WERI-Rb-1 (cell line): Measurements from ENCODE around the gene STK32A.

Experiments used
- DNase-seq: peaks from one replicate; pipeline ENCODE4 v3.0.0-alpha.2; 2020
- H3K27ac ChIP-seq: fragments of 250-450 bp; sonication (Bioruptor Pico); 2 replicates; pipeline ENCODE4 v1.5.1; 2020; ENCODE audit warnings: mild to moderate bottlenecking, moderate library complexity
- H3K27me3 ChIP-seq: fragments of 250-450 bp; sonication (Bioruptor Pico); 2 replicates; pipeline ENCODE4 v1.5.1; 2021; ENCODE audit warnings: mild to moderate bottlenecking, low read depth, moderate library complexity; ENCODE audit not compliant: insufficient read depth, severe bottlenecking
- H3K36me3 ChIP-seq: fragments of 250-450 bp; sonication (Bioruptor Pico); 2 replicates; pipeline ENCODE4 v1.5.1; 2020; ENCODE audit warnings: mild to moderate bottlenecking, moderate library complexity
- H3K4me3 ChIP-seq: 2 replicates; pipeline ENCODE4 v1.5.1; 2011; ENCODE audit warnings: low read depth, mild to moderate bottlenecking, control low read depth, low read length
- H3K9me3 ChIP-seq: fragments of 250-450 bp; sonication (Bioruptor Pico); 2 replicates; pipeline ENCODE4 v1.5.1; 2021; ENCODE audit warnings: mild to moderate bottlenecking, moderate library complexity; ENCODE audit not compliant: severe bottlenecking
- CTCF ChIP-seq: IDR thresholded peaks from 2 replicates; pipeline ENCODE4 v1.5.1; 2011; ENCODE audit warnings: low read depth, mild to moderate bottlenecking, control low read depth, inconsistent platforms, low read length

Gene STK32A

GRCh38 chr5:147390654-147391225 is 155.9 kb downstream of the STK32A start:
- TF ChIP-seq CTCF: no peak
- Histone ChIP-seq H3K9me3 (no peaks in the 10 kb centered on the region), H3K36me3 (peaks cover 51% of the 10 kb centered on the region), H3K27me3 (no peaks in the 10 kb centered on the region), H3K27ac (no peak overlapping the region), H3K4me3 (no peak overlapping the region)
- no peak for DNase-seq

- peak; percentile 70 for TF ChIP-seq CTCF
- peak; percentile 44 for DNase-seq
- Histone ChIP-seq H3K27me3 (no peaks in the 10 kb centered on the region), H3K36me3 (peaks cover 60% of the 10 kb centered on the region), H3K27ac (no peak overlapping the region), H3K4me3 (no peak overlapping the region), H3K9me3 (no peaks in the 10 kb centered on the region)
Observed at GRCh38 chr5:147391781-147392180, 157.0 kb downstream of the STK32A start.

- peak; percentile 41 for DNase-seq
- Histone ChIP-seq H3K27me3 (no peaks in the 10 kb centered on the region), H3K36me3 (peaks cover 81% of the 10 kb centered on the region), H3K9me3 (no peaks in the 10 kb centered on the region), H3K4me3 (no peak overlapping the region), H3K27ac (no peak overlapping the region)
- peak; percentile 49; the same call in 1 of the 2 replicates for TF ChIP-seq CTCF
Observed at GRCh38 chr5:147393874-147394672, 159.2 kb downstream of the STK32A start.

GRCh38 chr5:147396070-147396823 is 161.4 kb downstream of the STK32A start:
- Histone ChIP-seq H3K4me3 (no peak overlapping the region), H3K27ac (no peak overlapping the region), H3K9me3 (no peaks in the 10 kb centered on the region), H3K36me3 (peaks cover 96% of the 10 kb centered on the region), H3K27me3 (no peaks in the 10 kb centered on the region)
- DNase-seq: no peak
- no peak for TF ChIP-seq CTCF

GRCh38 chr5:147397616-147398015 is 162.8 kb downstream of the STK32A start:
- peaks cover 94% of the 10 kb centered on the region for H3K36me3 ChIP-seq

More at GRCh38 chr5:147397616-147398015, 162.8 kb downstream of the STK32A start:
- Histone ChIP-seq H3K27me3 (no peaks in the 10 kb centered on the region), H3K9me3 (no peaks in the 10 kb centered on the region), H3K4me3 (no peak overlapping the region), H3K27ac (no peak overlapping the region)
- peak; percentile 26 for TF ChIP-seq CTCF
- no peak for DNase-seq
